ENCODE data around the gene NAGPA. TPM values are rescaled to one million over a fixed set of nuclear protein-coding genes. Genes with fewer than 3 reads are reported as not detected.
A peak's percentile ranks its signal among the peaks of the same experiment; 100 is the strongest.

Gene NAGPA
- total and polyA plus RNA-seq, 2 of the 13 experiments (the other 11 are each of a cell fraction or from before 2014, with no cell fraction given) = 27.1 to 60.3 TPM

DNA sequence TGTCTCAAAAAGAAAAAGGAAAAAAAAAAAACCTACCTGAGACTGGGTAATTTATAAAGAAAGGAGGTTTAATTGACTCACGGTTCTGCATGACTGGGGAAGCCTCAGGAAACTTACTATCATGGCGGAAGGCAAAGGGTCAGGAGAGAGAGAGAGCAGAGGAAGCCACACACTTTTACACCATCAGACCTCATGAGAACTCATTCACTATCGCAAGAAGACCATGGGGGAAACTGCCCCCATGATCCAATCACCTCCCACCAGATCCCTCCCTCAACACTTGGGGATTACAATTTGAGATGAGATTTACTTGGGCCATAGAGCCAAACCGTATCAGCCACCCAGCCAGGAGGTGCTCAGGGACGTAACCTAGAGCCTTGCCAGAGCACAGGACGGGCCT, 20.8 kb downstream of the NAGPA start:
- DNase-seq (ENCODE audit: low spot score) (no peak), FAIRE-seq (no peak), ATAC-seq (no peak)
- peaks cover 23% of the 10 kb centered on the region for H3K4me1 ChIP-seq (ENCODE audit: insufficient read depth, low read length)
- 31% methylated on average over 6 of the region's 6 CpGs for WGBS (ENCODE audit: low lambda C conversion rate)
- no peak overlapping the region for H3K27ac ChIP-seq (ENCODE audit: extremely low read length, insufficient read depth, low read length)
- intact Hi-C loops (cut with micrococcal nuclease; ENCODE audit: unreplicated experiment) (no loop called here), in situ Hi-C loops (cut with HindIII; ENCODE audit: extremely low pct_ligation_motif_present, low pct_unique_long_range_greater_than_20kb) (no loop called here)
- H3K9me3 ChIP-seq (ENCODE audit: low read length) = no peaks in the 10 kb centered on the region
- H3K27me3 ChIP-seq (ENCODE audit: control insufficient read depth in 1 of 2, insufficient read depth in 2 of 2, low read length in 2 of 2) = peaks cover 0 to 56% of the 10 kb centered on the region in 2 experiments; a peak in 4 of 5 replicates
- H4K20me1 ChIP-seq (ENCODE audit: insufficient read depth, low read length) = no peaks in the 10 kb centered on the region
- no peak overlapping the region for H3K9ac ChIP-seq (ENCODE audit: insufficient read depth, low read depth, low read length)
- no peak overlapping the region for H3K4me2 ChIP-seq (ENCODE audit: low read depth, low read length)
- H3K79me2 ChIP-seq (ENCODE audit: insufficient read depth, low read length) = no peaks in the 10 kb centered on the region
- no peak overlapping the region for H2AFZ ChIP-seq (ENCODE audit: low read length)
- CTCF ChIA-PET (ENCODE audit: low intra/inter-chr PET ratio, low total read pairs) = no interaction called here
- no peak overlapping the region for H3K4me3 ChIP-seq (replicated peaks in 1 of 3; ENCODE audit: insufficient read depth in 1 of 3, low read depth in 2 of 3, low read length in 3 of 3)
- POLR2A ChIA-PET = no interaction called here
- H3K36me3 ChIP-seq (replicated peaks in 1 of 2; ENCODE audit: control insufficient read depth in 1 of 2, insufficient read depth in 2 of 2, low read length in 2 of 2) = no peaks in the 10 kb centered on the region
- BruUV-seq (replicated peaks) = no TSS peak
- TF ChIP-seq TCF7 (IDR thresholded peaks at IDR 0.05; ENCODE audit: low read depth) (no peak), CHD2 (IDR thresholded peaks at IDR 0.05; ENCODE audit: low read depth, low read length) (peak; percentile 59; the same call in 1 of the 2 replicates)

DNA sequence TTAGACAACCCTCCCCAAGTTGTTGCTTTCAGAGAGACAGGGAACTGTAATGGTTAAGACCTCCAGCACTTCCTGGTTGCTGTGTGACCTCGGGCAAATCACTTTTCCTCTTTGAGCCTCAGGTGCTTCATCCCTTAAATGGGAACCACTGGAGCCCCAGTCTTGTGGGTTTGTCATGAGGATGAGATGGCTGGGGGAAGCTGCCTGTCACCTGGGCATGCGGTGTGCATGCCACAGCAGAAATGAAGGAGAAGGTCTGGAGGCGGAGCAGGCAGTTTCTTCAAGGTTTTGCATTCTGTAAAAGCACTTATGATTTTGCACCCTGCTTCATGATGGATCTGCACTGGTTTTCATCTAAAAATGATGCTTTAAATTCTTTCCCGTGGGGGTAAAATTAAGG, 22.1 kb downstream of the NAGPA start:
- DNase-seq (ENCODE audit: low spot score) = no peak
- H3K27ac ChIP-seq (ENCODE audit: extremely low read length, insufficient read depth, low read length) = no peak overlapping the region
- H3K4me1 ChIP-seq (ENCODE audit: insufficient read depth, low read length) = peaks cover 30% of the 10 kb centered on the region
- H3K9ac ChIP-seq (ENCODE audit: insufficient read depth, low read depth, low read length) = no peak overlapping the region
- no peaks in the 10 kb centered on the region for H3K36me3 ChIP-seq (replicated peaks in 1 of 2; ENCODE audit: control insufficient read depth in 1 of 2, insufficient read depth in 2 of 2, low read length in 2 of 2)
- no peaks in the 10 kb centered on the region for H3K79me2 ChIP-seq (ENCODE audit: insufficient read depth, low read length)
- no peaks in the 10 kb centered on the region for H4K20me1 ChIP-seq (ENCODE audit: insufficient read depth, low read length)
- in situ Hi-C loops (cut with HindIII; ENCODE audit: extremely low pct_ligation_motif_present, low pct_unique_long_range_greater_than_20kb) (no loop called here), intact Hi-C loops (cut with micrococcal nuclease; ENCODE audit: unreplicated experiment) (loop anchor here (1.0 kb wide), 1 partner anchor 31 kb away; no protein-coding TSS in a partner anchor)
- ChIA-PET POLR2A (no interaction called here), CTCF (ENCODE audit: low intra/inter-chr PET ratio, low total read pairs) (interaction anchor here (1.9 kb wide), 1 partner anchor 31 kb away, joined by 5 read pairs; no protein-coding TSS in a partner anchor)
- no peaks in the 10 kb centered on the region for H3K9me3 ChIP-seq (ENCODE audit: low read length)
- FAIRE-seq = no peak
- 45% methylated on average over 4 of the region's 4 CpGs for WGBS (ENCODE audit: low lambda C conversion rate)
- H3K4me2 ChIP-seq (ENCODE audit: low read depth, low read length) = peak overlapping the region; percentile 52; the same call in 1 of the 2 replicates
- no peak for ATAC-seq
- no TSS peak for BruUV-seq (replicated peaks)
- H3K27me3 ChIP-seq (ENCODE audit: control insufficient read depth in 1 of 2, insufficient read depth in 2 of 2, low read length in 2 of 2) = peaks cover 3 to 51% of the 10 kb centered on the region in 2 experiments; a peak in 4 of 5 replicates
- no peak overlapping the region for H2AFZ ChIP-seq (ENCODE audit: low read length)
- H3K4me3 ChIP-seq (replicated peaks in 1 of 3; ENCODE audit: insufficient read depth in 1 of 3, low read depth in 2 of 3, low read length in 3 of 3) = no peak overlapping the region
- no peak for TF ChIP-seq ZNF350 (CRISPR knock-in tag; IDR thresholded peaks at IDR 0.05; ENCODE audit: borderline replicate concordance, low read depth)
- no peak for TF ChIP-seq MTA3 (CRISPR knock-in tag; IDR thresholded peaks at IDR 0.05)
- TF ChIP-seq TCF7 (IDR thresholded peaks at IDR 0.05; ENCODE audit: low read depth) = no peak
- TF ChIP-seq, protein P1, sequence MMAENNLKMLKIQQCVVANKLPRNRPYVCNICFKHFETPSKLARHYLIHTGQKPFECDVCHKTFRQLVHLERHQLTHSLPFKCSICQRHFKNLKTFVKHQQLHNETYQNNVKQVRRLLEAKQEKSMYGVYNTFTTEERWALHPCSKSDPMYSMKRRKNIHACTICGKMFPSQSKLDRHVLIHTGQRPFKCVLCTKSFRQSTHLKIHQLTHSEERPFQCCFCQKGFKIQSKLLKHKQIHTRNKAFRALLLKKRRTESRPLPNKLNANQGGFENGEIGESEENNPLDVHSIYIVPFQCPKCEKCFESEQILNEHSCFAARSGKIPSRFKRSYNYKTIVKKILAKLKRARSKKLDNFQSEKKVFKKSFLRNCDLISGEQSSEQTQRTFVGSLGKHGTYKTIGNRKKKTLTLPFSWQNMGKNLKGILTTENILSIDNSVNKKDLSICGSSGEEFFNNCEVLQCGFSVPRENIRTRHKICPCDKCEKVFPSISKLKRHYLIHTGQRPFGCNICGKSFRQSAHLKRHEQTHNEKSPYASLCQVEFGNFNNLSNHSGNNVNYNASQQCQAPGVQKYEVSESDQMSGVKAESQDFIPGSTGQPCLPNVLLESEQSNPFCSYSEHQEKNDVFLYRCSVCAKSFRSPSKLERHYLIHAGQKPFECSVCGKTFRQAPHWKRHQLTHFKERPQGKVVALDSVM (CRISPR knock-in tag; IDR thresholded peaks at IDR 0.05) = no peak
- TF ChIP-seq CBX1 (IDR thresholded peaks at IDR 0.05; ENCODE audit: low read depth) = no peak
- no peak for TF ChIP-seq SCMH1 (CRISPR knock-in tag; IDR thresholded peaks at IDR 0.05; ENCODE audit: borderline replicate concordance)
- TF ChIP-seq ZSCAN25 (CRISPR knock-in tag; IDR thresholded peaks at IDR 0.05) = no peak
- TF ChIP-seq ZNF383 (CRISPR knock-in tag; IDR thresholded peaks at IDR 0.05; ENCODE audit: borderline replicate concordance) = no peak
- TF ChIP-seq MTF1 (CRISPR knock-in tag; IDR thresholded peaks at IDR 0.05) = no peak
- TF ChIP-seq ELF4 (CRISPR knock-in tag; IDR thresholded peaks at IDR 0.05; ENCODE audit: borderline replicate concordance) = no peak
- no peak for TF ChIP-seq HNRNPLL (IDR thresholded peaks at IDR 0.05; ENCODE audit: low read depth, low read length, poor library complexity, severe bottlenecking)
- TF ChIP-seq, protein P2, sequence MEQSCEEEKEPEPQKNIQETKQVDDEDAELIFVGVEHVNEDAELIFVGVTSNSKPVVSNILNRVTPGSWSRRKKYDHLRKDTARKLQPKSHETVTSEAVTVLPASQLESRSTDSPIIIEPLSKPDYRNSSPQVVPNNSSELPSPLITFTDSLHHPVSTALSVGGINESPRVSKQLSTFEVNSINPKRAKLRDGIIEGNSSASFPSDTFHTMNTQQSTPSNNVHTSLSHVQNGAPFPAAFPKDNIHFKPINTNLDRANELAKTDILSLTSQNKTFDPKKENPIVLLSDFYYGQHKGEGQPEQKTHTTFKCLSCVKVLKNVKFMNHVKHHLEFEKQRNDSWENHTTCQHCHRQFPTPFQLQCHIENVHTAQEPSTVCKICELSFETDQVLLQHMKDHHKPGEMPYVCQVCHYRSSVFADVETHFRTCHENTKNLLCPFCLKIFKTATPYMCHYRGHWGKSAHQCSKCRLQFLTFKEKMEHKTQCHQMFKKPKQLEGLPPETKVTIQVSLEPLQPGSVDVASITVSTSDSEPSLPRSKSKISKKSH (CRISPR knock-in tag; IDR thresholded peaks at IDR 0.05; ENCODE audit: borderline replicate concordance) = no peak
- no peak for TF ChIP-seq ZNF136 (CRISPR knock-in tag; IDR thresholded peaks at IDR 0.05; ENCODE audit: low read depth)
- TF ChIP-seq FOXK1 (CRISPR knock-in tag; IDR thresholded peaks at IDR 0.05; ENCODE audit: borderline replicate concordance, low read depth) = no peak
- TF ChIP-seq FOSL1 (CRISPR knock-in tag; IDR thresholded peaks at IDR 0.05; ENCODE audit: borderline replicate concordance) = no peak

Data from HepG2 (cell line).